Kidney epithelial cell (primary cell): ENCODE data around the gene CYBRD1. TPM values are rescaled to one million over a fixed set of nuclear protein-coding genes. Genes with fewer than 3 reads are reported as not detected.

Experiments
- DNase-seq: peaks from one replicate; pipeline ENCODE4 v3.0.0-alpha.2; 2010; ENCODE audit warnings: low read depth
- H3K27me3 ChIP-seq: 2 replicates; pipeline ENCODE4 v1.6.0; 2011; ENCODE audit warnings: low read length; ENCODE audit not compliant: control insufficient read depth, insufficient read depth
- H3K36me3 ChIP-seq: 2 replicates; pipeline ENCODE4 v1.5.1; 2011; ENCODE audit warnings: low read length; ENCODE audit not compliant: control insufficient read depth, insufficient read depth
- H3K4me3 ChIP-seq: 2 replicates; pipeline ENCODE4 v1.5.1; 2011; ENCODE audit warnings: low read depth, mild to moderate bottlenecking, control low read depth, low read length
- CTCF ChIP-seq: IDR thresholded peaks from 2 replicates; pipeline ENCODE4 v1.5.1; 2011; ENCODE audit warnings: mild to moderate bottlenecking, moderate library complexity, low read length, control low read depth, inconsistent platforms; ENCODE audit not compliant: insufficient read depth, poor library complexity, severe bottlenecking
- total RNA-seq: library from RNA; depleted of rRNA; stranded (reverse); fragments of >200 nt; gene quantifications from 2 replicates; pipeline ENCODE4 v1.2.3, GENCODE V29; 2015

The CYBRD1 gene
- total RNA-seq, 1 donor from 2014 or later, result 6.8 TPM

GRCh38 chr2:171541202-171541887 lies 19.1 kb downstream of the CYBRD1 start:
- Histone ChIP-seq H3K4me3 (no peak overlapping the region), H3K27me3 (no peaks in the 10 kb centered on the region), H3K36me3 (no peaks in the 10 kb centered on the region)
- no peak for DNase-seq
- peak; percentile 38 for TF ChIP-seq CTCF

- no peak for TF ChIP-seq CTCF
- no peak for DNase-seq
- no peak overlapping the region for H3K4me3 ChIP-seq
- H3K36me3 ChIP-seq, result no peaks in the 10 kb centered on the region
- no peaks in the 10 kb centered on the region for H3K27me3 ChIP-seq
Measured at GRCh38 chr2:171545086-171545485, 22.8 kb downstream of the CYBRD1 start.

- Histone ChIP-seq H3K4me3 (no peak overlapping the region), H3K27me3 (no peaks in the 10 kb centered on the region), H3K36me3 (no peaks in the 10 kb centered on the region)
- DNase-seq, result no peak
- TF ChIP-seq CTCF, result no peak
Measured at GRCh38 chr2:171547256-171547655, 25.0 kb downstream of the CYBRD1 start.

- no peaks in the 10 kb centered on the region for H3K36me3 ChIP-seq
- no peak overlapping the region for H3K4me3 ChIP-seq
- no peaks in the 10 kb centered on the region for H3K27me3 ChIP-seq
- no peak for DNase-seq
- TF ChIP-seq CTCF, result no peak
Measured at GRCh38 chr2:171547720-171548119, 25.4 kb downstream of the CYBRD1 start.

- no peak for TF ChIP-seq CTCF
- Histone ChIP-seq H3K36me3 (no peaks in the 10 kb centered on the region), H3K27me3 (no peaks in the 10 kb centered on the region), H3K4me3 (no peak overlapping the region)
- no peak for DNase-seq
Measured at GRCh38 chr2:171550613-171551012, 28.3 kb downstream of the CYBRD1 start.

- Histone ChIP-seq H3K4me3 (no peak overlapping the region), H3K27me3 (no peaks in the 10 kb centered on the region), H3K36me3 (no peaks in the 10 kb centered on the region)
- no peak for TF ChIP-seq CTCF
- DNase-seq, result no peak
Measured at GRCh38 chr2:171551836-171552235, 29.6 kb downstream of the CYBRD1 start.
